Thymus (tissue), 11 donors: Measurements from ENCODE around the gene QRFP. TPM values are rescaled to one million over a fixed set of nuclear protein-coding genes. Genes with fewer than 3 reads are reported as not detected.
"Not testable (repeated sequence)": the region's sequence is repeated elsewhere in the genome, so short reads cannot be mapped to it uniquely, and the experiment has no call there.

Experiments used
- DNase-seq, 9 donors: peaks; one replicate each; pipeline ENCODE4 v3.0.0-alpha.2; 2013; ENCODE audit warnings: low spot score in 9 of 9, low read depth in 6 of 9, missing footprints in 1 of 9
- H3K27ac ChIP-seq, 2 donors: one replicate each; pipeline ENCODE4 v1.5.1; 2013; ENCODE audit warnings: control low read depth in 1 of 2, low read depth in 1 of 2, low read length in 1 of 2, mild to moderate bottlenecking in 1 of 2, moderate library complexity in 1 of 2
- H3K27me3 ChIP-seq, 2 donors: one replicate each; pipeline ENCODE4 v1.5.1; 2013; ENCODE audit warnings: low read length in 1 of 2; ENCODE audit not compliant: control insufficient read depth in 2 of 2, insufficient read depth in 1 of 2
- H3K36me3 ChIP-seq, 2 donors: one replicate each; pipeline ENCODE4 v1.5.1; 2013; ENCODE audit warnings: low read length in 1 of 2, mild to moderate bottlenecking in 1 of 2, moderate library complexity in 1 of 2; ENCODE audit not compliant: control insufficient read depth in 2 of 2, insufficient read depth in 2 of 2
- H3K4me1 ChIP-seq, 2 donors: one replicate each; pipeline ENCODE4 v1.5.1; 2013; ENCODE audit warnings: low read length in 2 of 2; ENCODE audit not compliant: control insufficient read depth in 2 of 2, insufficient read depth in 2 of 2
- H3K4me3 ChIP-seq, 2 donors: one replicate each; pipeline ENCODE4 v1.5.1; 2013; ENCODE audit warnings: low read length in 2 of 2, control low read depth in 1 of 2, mild to moderate bottlenecking in 1 of 2
- H3K9me3 ChIP-seq, 2 donors: one replicate each; pipeline ENCODE4 v1.5.1; 2013; ENCODE audit warnings: low read length in 1 of 2, mild to moderate bottlenecking in 1 of 2; ENCODE audit not compliant: control insufficient read depth in 2 of 2, insufficient read depth in 1 of 2
- WGBS: extraction: QIAGEN DNeasy Blood & Tissue Kit; methylation state at CpG from one replicate; pipeline ENCODE4 v1.1.7; 2013; 5-methylcytosine and 5-hydroxymethylcytosine counted together
- polyA plus RNA-seq: library from polyadenylated mRNA; stranded (reverse); fragments of 200-250 nt; gene quantifications from one replicate; pipeline ENCODE4 v1.2.3, GENCODE V29; 2013
- total RNA-seq: library from RNA; stranded (reverse); fragments of 120-200 nt; gene quantifications from one replicate; pipeline ENCODE4 v1.2.4, GENCODE V29; 2013
- donor health status: healthy.

Gene QRFP
- total and polyA plus RNA-seq, 2 donors, result 0.05 to 0.21 TPM

DNA sequence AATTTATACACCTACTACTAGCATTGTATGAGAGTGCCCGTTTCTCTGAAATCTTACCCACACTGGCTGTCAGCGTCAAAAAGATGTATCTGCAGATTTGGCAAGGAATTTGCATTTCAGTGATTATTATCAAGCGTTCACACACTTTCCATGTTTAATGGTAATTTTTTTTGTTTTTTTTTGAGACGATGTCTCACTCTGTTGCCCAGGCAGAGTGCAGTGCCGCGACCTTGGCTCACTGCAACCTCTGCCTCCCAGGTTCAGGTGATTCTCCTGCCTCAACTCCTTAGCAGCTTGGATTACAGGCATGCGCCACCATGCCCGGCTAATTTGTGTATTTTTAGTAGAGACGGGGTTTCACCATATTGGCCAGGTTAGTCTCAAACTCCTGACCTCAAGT is 47.3 kb downstream of the QRFP start:
- H3K4me1 ChIP-seq, result peaks cover 0 to 4% of the 10 kb centered on the region in 2 donors
- H3K36me3 ChIP-seq, result peaks cover 4 to 9% of the 10 kb centered on the region in 2 donors
- H3K27me3 ChIP-seq, result no peaks in the 10 kb centered on the region
- no peak for DNase-seq
- H3K27ac ChIP-seq, result no peak overlapping the region
- no peaks in the 10 kb centered on the region for H3K9me3 ChIP-seq
- WGBS, result 95% methylated on average over 9 of the region's 9 CpGs
- no peak overlapping the region for H3K4me3 ChIP-seq

DNA sequence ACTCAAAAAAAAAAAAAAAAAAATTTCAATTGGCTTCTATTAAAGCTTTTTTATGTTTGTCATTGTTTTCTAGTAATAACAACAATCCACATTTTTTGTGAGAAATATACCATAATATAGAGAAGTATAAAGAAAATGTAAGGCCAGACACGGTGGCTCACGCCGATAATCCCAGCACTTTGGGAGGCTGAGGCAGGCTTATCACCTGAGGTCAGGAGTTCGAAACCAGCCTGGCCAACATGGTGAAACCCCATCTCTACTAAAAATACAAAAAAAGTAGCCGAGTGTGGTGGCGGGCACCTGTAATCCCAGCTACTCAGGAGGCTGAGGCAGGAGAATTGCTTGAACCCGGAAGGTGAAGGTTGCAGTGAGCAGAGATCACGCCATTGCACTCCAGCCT is 48.1 kb downstream of the QRFP start:
- H3K36me3 ChIP-seq, H3K9me3 ChIP-seq, H3K4me1 ChIP-seq, DNase-seq, H3K27me3 ChIP-seq, H3K4me3 ChIP-seq, H3K27ac ChIP-seq: not testable (repeated sequence)
- 97% methylated on average over 8 of the region's 8 CpGs for WGBS

DNA sequence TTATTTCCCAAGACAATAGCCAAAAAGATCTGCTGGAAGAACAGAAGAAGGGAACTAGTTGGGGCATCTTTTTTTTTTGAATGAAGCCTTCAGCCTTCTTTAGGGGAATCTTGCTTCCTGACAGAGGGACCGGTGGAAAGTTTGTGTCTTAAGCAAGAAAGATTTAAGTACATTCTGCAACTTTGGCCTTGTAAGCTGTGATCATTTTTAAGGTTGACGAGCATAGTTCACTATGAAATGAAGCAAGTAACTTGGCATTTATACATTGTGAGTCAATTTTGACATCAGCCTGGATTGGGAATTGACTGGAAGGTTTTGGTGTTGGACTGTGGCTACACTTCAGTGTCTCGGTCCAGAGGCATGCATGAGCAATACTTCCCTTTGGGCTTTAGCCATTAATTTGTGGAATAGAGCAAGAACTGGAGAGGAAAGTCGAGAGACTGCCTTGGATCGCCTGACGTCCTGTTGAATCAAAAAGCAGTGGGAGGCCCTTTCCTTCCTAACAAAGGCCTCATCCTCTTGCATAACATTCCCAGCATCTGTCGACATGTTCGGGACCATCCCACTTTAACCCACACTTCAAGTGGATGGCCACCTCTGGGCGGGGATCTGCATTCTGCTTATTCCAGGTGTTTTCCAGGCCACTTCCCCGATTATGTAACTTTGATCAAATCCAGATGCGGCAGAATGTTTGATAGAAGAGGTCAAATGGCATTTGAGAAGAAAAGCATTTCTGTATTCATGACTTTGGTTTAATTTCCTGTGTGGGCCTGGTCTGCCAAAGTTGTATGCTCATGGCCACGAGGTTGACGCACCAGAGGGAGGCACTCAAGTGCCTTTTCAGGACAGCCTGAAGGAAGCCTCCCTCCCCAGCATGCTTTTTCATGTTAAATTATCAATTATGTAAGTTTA is 49.0 kb downstream of the QRFP start:
- H3K4me1 ChIP-seq, result peaks cover 0 to 6% of the 10 kb centered on the region in 2 donors
- H3K27ac ChIP-seq, result peak overlapping the region; percentile 15 to 77
- no peak overlapping the region for H3K4me3 ChIP-seq
- no peaks in the 10 kb centered on the region for H3K9me3 ChIP-seq
- 91% methylated on average over 13 of the region's 13 CpGs for WGBS
- no peak for DNase-seq
- no peaks in the 10 kb centered on the region for H3K36me3 ChIP-seq
- H3K27me3 ChIP-seq, result no peaks in the 10 kb centered on the region

DNA sequence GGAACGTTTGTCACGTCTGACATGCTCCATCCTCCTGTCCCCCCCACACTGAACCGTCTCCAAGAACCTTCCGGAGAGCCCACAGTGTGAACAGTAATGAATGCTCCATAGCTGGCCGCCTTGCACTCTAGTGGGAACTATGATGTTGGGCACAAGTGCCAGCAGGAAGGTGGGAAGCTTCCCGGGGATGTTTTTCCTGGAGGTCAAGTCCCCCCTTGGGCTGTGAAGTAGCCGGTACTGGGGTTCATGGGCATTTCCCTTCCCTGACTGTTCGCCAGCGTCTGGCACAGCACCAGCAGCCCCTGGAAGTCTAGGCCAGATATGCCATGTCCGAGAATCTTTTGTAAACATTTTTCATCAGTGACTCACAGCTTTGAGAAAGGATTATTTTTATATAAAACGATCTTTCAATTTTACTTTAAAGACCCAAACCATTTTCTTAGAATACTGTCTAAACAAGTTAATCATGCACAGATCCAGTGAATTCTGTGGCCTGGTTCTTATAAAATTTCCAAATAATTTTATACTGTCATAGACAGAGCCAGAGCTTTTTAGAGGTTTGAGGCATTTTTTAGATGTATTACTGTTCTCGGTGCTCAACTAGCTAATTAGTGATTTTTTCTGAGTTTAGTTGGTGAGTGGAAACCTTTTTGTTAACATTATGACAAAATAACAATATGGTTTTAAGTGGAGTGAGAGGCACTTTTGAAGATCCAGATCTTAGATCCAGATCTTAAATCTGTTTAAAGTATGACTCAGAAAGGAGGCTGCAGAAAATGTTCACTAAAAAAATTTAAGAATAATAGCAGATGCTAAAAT is 49.9 kb downstream of the QRFP start:
- 89% methylated on average over 12 of the region's 12 CpGs for WGBS
- no peak overlapping the region for H3K4me3 ChIP-seq
- no peaks in the 10 kb centered on the region for H3K36me3 ChIP-seq
- DNase-seq, result no peak
- H3K9me3 ChIP-seq, result no peaks in the 10 kb centered on the region
- H3K27ac ChIP-seq, result peak overlapping the region; percentile 74 to 77
- peaks cover 0 to 6% of the 10 kb centered on the region in 2 donors for H3K4me1 ChIP-seq
- no peaks in the 10 kb centered on the region for H3K27me3 ChIP-seq

DNA sequence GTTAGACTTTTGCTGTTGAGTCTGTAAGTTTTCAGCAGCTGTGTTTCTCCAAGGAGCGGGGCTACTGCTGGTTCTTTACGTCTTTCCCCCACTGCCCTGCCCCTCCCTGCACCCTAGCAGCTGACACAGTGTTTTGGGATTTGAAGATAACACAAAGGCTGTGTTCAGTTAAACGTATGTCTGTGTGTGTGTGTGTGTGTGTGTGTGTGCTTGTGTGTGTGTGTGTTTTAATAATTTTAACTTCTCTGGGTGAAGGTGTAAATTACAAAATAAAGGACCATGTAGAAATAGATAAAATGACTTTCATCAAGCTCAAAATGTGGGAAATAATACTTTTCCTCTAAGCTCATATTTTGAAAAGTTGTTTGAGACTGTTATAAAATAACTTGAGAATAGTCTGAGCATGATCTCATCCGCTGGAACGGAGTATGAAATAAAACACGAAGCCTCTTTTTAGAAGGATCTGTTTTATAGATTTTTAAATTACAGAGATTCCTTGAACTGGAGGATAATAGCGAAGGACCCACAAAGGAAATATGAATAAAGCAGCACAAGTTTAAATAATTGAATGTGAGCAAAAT is 50.6 kb downstream of the QRFP start:
- Histone ChIP-seq H3K4me3 (no peak overlapping the region), H3K4me1 (peaks cover 0 to 6% of the 10 kb centered on the region in 2 donors), H3K27me3 (no peaks in the 10 kb centered on the region), H3K36me3 (no peaks in the 10 kb centered on the region), H3K27ac (peak overlapping the region; percentile 74 to 77), H3K9me3 (no peaks in the 10 kb centered on the region)
- WGBS, result 93% methylated on average over 7 of the region's 7 CpGs
- no peak for DNase-seq

DNA sequence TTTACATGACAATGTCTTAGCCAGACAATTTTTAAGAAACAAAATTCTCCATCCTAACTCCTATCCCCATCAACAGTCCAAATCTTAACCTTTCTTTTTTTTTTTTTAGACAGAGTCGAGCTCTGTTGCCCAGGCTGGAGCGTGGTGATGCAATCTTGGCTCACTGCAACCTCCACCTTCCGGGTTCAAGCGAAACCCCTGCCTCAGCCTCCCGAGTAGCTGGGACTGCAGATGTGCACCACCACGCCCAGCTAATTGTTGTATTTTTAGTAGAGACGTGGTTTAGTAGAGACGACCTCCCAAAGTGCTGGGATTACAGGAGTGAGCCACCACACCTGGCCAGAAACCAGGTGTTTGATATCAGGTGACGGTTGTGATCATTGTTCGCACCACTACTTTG is 51.4 kb downstream of the QRFP start:
- peaks cover 0 to 6% of the 10 kb centered on the region in 2 donors for H3K4me1 ChIP-seq
- H3K36me3 ChIP-seq, result no peaks in the 10 kb centered on the region
- no peaks in the 10 kb centered on the region for H3K27me3 ChIP-seq
- DNase-seq, result no peak
- H3K9me3 ChIP-seq, result no peaks in the 10 kb centered on the region
- no peak overlapping the region for H3K27ac ChIP-seq
- 85% methylated on average over 10 of the region's 10 CpGs for WGBS
- H3K4me3 ChIP-seq, result no peak overlapping the region

DNA sequence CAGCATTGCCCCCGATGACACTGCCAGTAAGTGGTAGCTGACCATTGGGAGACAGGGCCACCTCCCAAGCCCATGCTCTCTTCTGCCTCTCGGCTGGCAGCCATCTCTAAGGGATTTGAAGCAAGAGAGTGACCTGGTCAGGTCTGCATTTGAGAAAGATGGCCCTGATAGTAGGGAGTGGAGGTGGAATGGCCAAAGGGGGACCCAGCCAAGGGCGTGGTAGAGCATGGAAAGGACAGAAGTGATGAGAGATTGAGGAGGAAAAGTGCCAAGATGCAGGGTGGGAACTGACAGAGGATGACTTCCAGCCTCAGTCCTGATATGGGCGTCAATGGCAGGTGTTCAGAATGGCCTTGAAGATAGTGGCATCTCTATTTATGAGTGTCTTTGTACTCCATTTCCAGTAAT is 52.6 kb downstream of the QRFP start:
- DNase-seq, result no peak
- Histone ChIP-seq H3K27ac (no peak overlapping the region), H3K27me3 (no peaks in the 10 kb centered on the region), H3K4me1 (peaks cover 0 to 6% of the 10 kb centered on the region in 2 donors), H3K4me3 (no peak overlapping the region), H3K36me3 (no peaks in the 10 kb centered on the region), H3K9me3 (no peaks in the 10 kb centered on the region)
- WGBS, result 96% methylated on average over 4 of the region's 4 CpGs

DNA sequence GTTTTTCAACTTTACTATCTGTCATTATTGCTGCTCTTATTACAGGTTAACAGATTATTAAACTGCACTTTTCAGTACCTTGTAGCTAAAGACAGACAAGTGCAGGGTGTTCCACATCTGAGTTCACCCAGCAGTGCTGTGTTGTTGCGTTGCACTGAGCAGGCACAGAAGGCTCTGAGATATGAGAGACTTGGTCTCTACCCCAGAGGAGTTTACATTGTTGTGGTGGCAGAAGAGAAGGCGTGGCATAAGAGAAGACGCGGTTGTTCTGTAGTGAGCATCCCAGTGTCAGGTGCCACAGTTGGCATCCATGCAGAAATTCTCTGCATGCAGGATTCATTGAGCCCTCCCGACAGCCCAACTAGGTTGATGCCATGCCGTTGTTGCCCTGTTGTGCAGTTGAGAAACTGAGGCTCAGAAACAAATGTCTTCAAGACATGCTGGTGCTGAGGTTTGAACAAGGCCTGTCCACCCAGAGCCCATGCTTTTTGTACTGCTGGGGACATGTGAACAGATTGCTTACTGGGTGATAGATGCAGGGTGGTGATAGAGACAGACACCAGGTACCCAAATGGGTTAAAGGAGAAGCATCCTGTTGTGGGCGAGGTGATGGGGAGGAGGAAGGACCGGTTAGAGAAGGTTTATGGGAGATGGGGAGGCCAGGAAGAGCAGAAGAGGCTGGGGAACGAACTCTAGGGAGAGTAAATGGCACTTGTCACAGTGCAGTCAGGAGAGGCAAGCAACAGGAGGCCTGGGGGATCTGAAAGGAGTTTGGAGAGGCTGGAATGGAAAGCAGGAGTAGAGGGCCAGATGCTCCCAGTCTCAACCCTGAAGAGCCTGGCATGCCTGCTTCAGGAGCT is 53.3 kb downstream of the QRFP start:
- Histone ChIP-seq H3K4me1 (peaks cover 0 to 6% of the 10 kb centered on the region in 2 donors), H3K36me3 (no peaks in the 10 kb centered on the region), H3K27me3 (no peaks in the 10 kb centered on the region), H3K9me3 (no peaks in the 10 kb centered on the region), H3K4me3 (no peak overlapping the region), H3K27ac (no peak overlapping the region)
- DNase-seq, result no peak
- WGBS, result 92% methylated on average over 9 of the region's 9 CpGs
